SK-N-SH (cell line): ENCODE measurements around the gene MPP3. TPM values are rescaled to one million over a fixed set of nuclear protein-coding genes. Genes with fewer than 3 reads are reported as not detected.
"Not testable (repeated sequence)": the region's sequence is repeated elsewhere in the genome, so short reads cannot be mapped to it uniquely, and the experiment has no call there.

Source experiments
- CTCF ChIA-PET: fragments of 300-600, 350-600 bp; formaldehyde crosslinking; extraction: SDS; loops from one replicate; lab custom pipeline; 2021; lab: Yijun Ruan, JAX
- POLR2A ChIA-PET: fragments of 350-600 bp; sonication (Branson Sonifier 250); formaldehyde crosslinking; extraction: SDS; loops from one replicate; lab custom pipeline; 2020; ENCODE audit warnings: antibody characterized with exemption, inconsistent platforms; lab: Yijun Ruan, JAX
- DNase-seq: peaks from one replicate; pipeline ENCODE4 v3.0.0; 2012
- H2AFZ ChIP-seq: fragments of 200-600 bp; sonication (generic); 2 replicates; pipeline ENCODE4 v1.8.1; 2016; ENCODE audit warnings: antibody characterized with exemption, mild to moderate bottlenecking, low read depth
- H3F3A ChIP-seq: fragments of 200-600 bp; sonication (generic); replicated peaks from 2 replicates; pipeline ENCODE3; 2016; ENCODE audit warnings: antibody characterized with exemption, mild to moderate bottlenecking; ENCODE audit not compliant: insufficient read depth
- H3K27ac ChIP-seq, 2 experiments: fragments of 200-500 bp in 1 of 2; fragments of 200-600 bp in 1 of 2; sonication (Bioruptor generic) in 1 of 2; sonication (generic), shearing (Covaris generic) in 1 of 2; 2 replicates each; pipeline versions ENCODE4 v1.5.1 to v1.6.1; 2014 to 2016; ENCODE audit warnings: low read depth in 2 of 2, inconsistent platforms in 1 of 2, low read length in 1 of 2, mild to moderate bottlenecking in 1 of 2, mixed read lengths in 1 of 2
- H3K27me3 ChIP-seq: fragments of 200-600 bp; sonication (generic), shearing (Covaris generic); 2 replicates; pipeline ENCODE4 v1.6.1; 2016; ENCODE audit warnings: mixed run types; ENCODE audit not compliant: insufficient read depth
- H3K36me3 ChIP-seq, 2 experiments: fragments of 200-500 bp in 1 of 2; fragments of 200-600 bp in 1 of 2; sonication (Bioruptor generic) in 1 of 2; sonication (generic) in 1 of 2; replicated peaks in 1 of 2; 2 replicates each; pipeline versions ENCODE3 to v1.5.1; 2014 to 2016; ENCODE audit warnings: low read length in 1 of 2, mild to moderate bottlenecking in 1 of 2; ENCODE audit not compliant: insufficient read depth in 2 of 2, control insufficient read depth in 1 of 2
- H3K4me1 ChIP-seq, 2 experiments: fragments of 200-500 bp in 1 of 2; fragments of 200-600 bp in 1 of 2; sonication (Bioruptor generic) in 1 of 2; sonication (generic), shearing (Covaris generic) in 1 of 2; 2 replicates each; pipeline versions ENCODE4 v1.5.1 to v1.6.1; 2014 to 2016; ENCODE audit warnings: low read depth in 1 of 2, low read length in 1 of 2, mixed run types in 1 of 2; ENCODE audit not compliant: insufficient read depth in 2 of 2, control insufficient read depth in 1 of 2
- H3K4me2 ChIP-seq: fragments of 200-600 bp; sonication (generic), shearing (Covaris generic); 2 replicates; pipeline ENCODE4 v1.6.1; 2017; ENCODE audit warnings: mixed run types
- H3K4me3 ChIP-seq, 2 experiments: fragments of 200-500 bp in 1 of 2; fragments of 200-600 bp in 1 of 2; sonication (Bioruptor generic) in 1 of 2; sonication (generic), shearing (Covaris generic) in 1 of 2; 2 replicates each; pipeline versions ENCODE4 v1.5.1 to v1.8.1; 2014 to 2016; ENCODE audit warnings: low read depth in 2 of 2, inconsistent platforms in 1 of 2, low read length in 1 of 2, mild to moderate bottlenecking in 1 of 2, mixed read lengths in 1 of 2, moderate library complexity in 1 of 2
- H3K79me2 ChIP-seq: fragments of 200-600 bp; sonication (generic); 2 replicates; pipeline ENCODE4 v1.8.1; 2017; ENCODE audit warnings: mild to moderate bottlenecking; ENCODE audit not compliant: insufficient read depth
- H3K9ac ChIP-seq: fragments of 200-600 bp; sonication (generic); 2 replicates; pipeline ENCODE4 v1.6.1; 2017; ENCODE audit warnings: mixed run types
- H3K9me2 ChIP-seq: fragments of 200-600 bp; sonication (generic); 2 replicates; pipeline ENCODE4 v1.6.1; 2017; ENCODE audit warnings: mixed run types
- H3K9me3 ChIP-seq: fragments of 200-600 bp; sonication (generic); 2 replicates; pipeline ENCODE4 v1.6.1; 2017; ENCODE audit warnings: mixed run types, mild to moderate bottlenecking, moderate library complexity
- H4K20me1 ChIP-seq: fragments of 200-600 bp; sonication (generic); 2 replicates; pipeline ENCODE4 v1.6.1; 2017; ENCODE audit warnings: mild to moderate bottlenecking, mixed run types; ENCODE audit not compliant: insufficient read depth
- FOSL2 ChIP-seq: IDR thresholded peaks from 2 replicates; pipeline ENCODE4 v1.4.0; 2012; ENCODE audit warnings: low read depth, mild to moderate bottlenecking, moderate library complexity, borderline replicate concordance
- IRF3 ChIP-seq: fragments of 150-350 bp; IDR thresholded peaks from 2 replicates; pipeline ENCODE4 v1.6.1; 2016; ENCODE audit warnings: mild to moderate bottlenecking, low read depth, low read length
- MXI1 ChIP-seq: IDR thresholded peaks from 2 replicates; pipeline ENCODE4 v1.6.1; 2012; ENCODE audit warnings: mild to moderate bottlenecking, low read depth, low read length, improper control_type of control experiment
- NFIC ChIP-seq: IDR thresholded peaks from 2 replicates; pipeline ENCODE4 v1.4.0; 2012; ENCODE audit warnings: borderline replicate concordance
- POLR2AphosphoS5 ChIP-seq: IDR thresholded peaks from 2 replicates; pipeline ENCODE4 v1.6.1; 2012; ENCODE audit warnings: low read depth, low read length
- WGBS: methylation state at CpG from one replicate; pipeline ENCODE4 v1.1.6; 2017; ENCODE audit warnings: low lambda C conversion rate; 5-methylcytosine and 5-hydroxymethylcytosine counted together
- polyA plus RNA-seq, 3 experiments: library from polyadenylated mRNA; depleted of rRNA; stranded (reverse); fragments of >200 nt; gene quantifications; 2 replicates each; pipeline ENCODE4 v1.2.3, GENCODE V29; 2012
- TF ChIP-seq, protein P1 (sequence below): IDR thresholded peaks from 2 replicates; pipeline ENCODE4; 2012

Gene MPP3
- polyA plus RNA-seq, 1 of the 3 experiments (the other 2 are of a cell fraction) = 14.1 TPM

- TF ChIP-seq, protein P1, sequence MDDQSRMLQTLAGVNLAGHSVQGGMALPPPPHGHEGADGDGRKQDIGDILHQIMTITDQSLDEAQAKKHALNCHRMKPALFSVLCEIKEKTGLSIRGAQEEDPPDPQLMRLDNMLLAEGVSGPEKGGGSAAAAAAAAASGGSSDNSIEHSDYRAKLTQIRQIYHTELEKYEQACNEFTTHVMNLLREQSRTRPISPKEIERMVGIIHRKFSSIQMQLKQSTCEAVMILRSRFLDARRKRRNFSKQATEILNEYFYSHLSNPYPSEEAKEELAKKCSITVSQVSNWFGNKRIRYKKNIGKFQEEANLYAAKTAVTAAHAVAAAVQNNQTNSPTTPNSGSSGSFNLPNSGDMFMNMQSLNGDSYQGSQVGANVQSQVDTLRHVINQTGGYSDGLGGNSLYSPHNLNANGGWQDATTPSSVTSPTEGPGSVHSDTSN = no peak
- TF ChIP-seq IRF3 = no peak
- TF ChIP-seq, all 33 proteins: peak for 0
These were observed 39.2 kb upstream of the MPP3 start (continued) for GRCh38 chr17:43871946-43872690.

DNA sequence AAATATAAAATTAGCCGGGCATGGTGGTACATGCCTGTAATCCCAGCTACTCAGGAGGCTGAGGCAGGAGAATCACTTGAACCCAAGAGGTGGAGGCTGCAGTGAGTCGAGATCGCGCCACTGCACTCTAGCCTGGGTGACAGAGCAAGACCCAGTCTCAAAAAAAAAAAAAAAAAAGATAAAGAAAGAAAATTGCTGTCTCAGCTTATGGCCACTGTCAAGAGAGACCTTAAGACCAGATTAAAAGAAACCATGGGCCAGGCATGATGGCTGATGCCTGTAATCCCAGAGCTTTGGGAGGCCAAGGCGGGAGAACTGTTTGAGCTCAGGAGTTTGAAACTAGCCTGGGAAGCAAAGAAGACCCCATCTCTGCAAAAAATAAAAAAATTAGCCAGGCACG is 36.1 kb upstream of the MPP3 start:
- H3K4me3 ChIP-seq, H3K79me2 ChIP-seq, DNase-seq, H2AFZ ChIP-seq, H3K36me3 ChIP-seq, H3K4me2 ChIP-seq, H3K9me2 ChIP-seq, H3K27ac ChIP-seq, H3F3A ChIP-seq, H3K9ac ChIP-seq, POLR2A ChIA-PET, H3K4me1 ChIP-seq, H4K20me1 ChIP-seq, H3K27me3 ChIP-seq, H3K9me3 ChIP-seq: not testable (repeated sequence)
- CTCF ChIA-PET = interaction anchor here (1.3 to 12.5 kb wide), 3 partner anchors 9 to 22 kb away, joined by 4 to 106 read pairs (median 24); partner anchors contain the start of gene CD300LG
- WGBS = 45% methylated on average over 6 of the region's 6 CpGs

DNA sequence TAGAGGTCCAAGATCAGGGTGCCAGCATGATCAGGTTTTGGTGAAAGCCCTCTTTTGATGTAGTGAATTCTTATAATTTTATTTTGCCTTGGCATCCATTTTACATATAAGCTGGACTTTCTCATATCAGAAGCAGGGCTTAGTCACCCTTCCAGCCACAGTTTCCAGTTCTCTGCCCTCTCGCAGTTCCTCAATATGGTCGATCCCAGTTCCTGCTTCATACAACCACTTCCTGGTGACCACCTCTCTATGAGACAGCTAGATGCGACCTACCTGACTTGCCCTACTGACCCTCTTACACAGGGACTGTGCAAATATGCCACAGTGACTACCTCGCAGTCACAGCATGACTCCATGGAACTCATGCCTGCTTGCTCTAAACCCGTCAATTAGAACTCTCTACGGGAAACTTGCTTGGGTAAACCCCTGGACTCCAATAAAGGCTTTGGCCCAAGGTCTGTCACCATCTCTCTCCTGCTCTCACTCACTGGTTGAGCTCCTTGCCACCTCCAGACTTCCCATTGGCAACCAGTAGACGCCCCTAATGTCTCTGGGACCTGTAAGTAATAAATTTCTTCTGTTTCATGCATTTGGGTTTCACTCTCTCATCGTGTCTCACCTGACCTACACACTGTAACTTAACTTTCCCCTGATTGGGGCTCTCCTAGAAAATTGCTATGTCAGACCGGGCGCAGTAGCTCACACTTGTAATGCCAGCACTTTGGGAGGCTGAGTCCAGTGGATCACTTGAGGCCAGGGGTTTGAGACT is 35.5 kb upstream of the MPP3 start:
- Histone ChIP-seq H3K4me1 (no peaks in the 10 kb centered on the region; a peak in 1 of 4 replicates), H3K9me3 (no peaks in the 10 kb centered on the region), H4K20me1 (no peaks in the 10 kb centered on the region), H3K4me2 (no peak overlapping the region), H3K27me3 (no peaks in the 10 kb centered on the region; the same call in 1 of the 2 replicates), H3K9ac (no peak overlapping the region), H3K79me2 (no peaks in the 10 kb centered on the region), H3K9me2 (no peaks in the 10 kb centered on the region), H2AFZ (no peak overlapping the region), H3K27ac (no peak overlapping the region), H3K36me3 (no peaks in the 10 kb centered on the region), H3F3A (no peaks in the 10 kb centered on the region), H3K4me3 (no peak overlapping the region)
- POLR2A ChIA-PET = no interaction called here
- CTCF ChIA-PET = interaction anchor here (0.8 to 12.5 kb wide), 6 partner anchors 9 to 126 kb away, joined by 3 to 106 read pairs (median 5); partner anchors contain the start of gene CD300LG
- TF ChIP-seq POLR2AphosphoS5 = no peak
- TF ChIP-seq FOSL2 = no peak
- TF ChIP-seq MXI1 = no peak
- no peak for TF ChIP-seq NFIC
- no peak for DNase-seq
- WGBS = 64% methylated on average over 10 of the region's 10 CpGs
